Activated T-helper 1 cell treated with Interleukin-2 at 50 U/mL for 16 hours (primary cell): ENCODE results near the gene LRRC3.
"Not testable (repeated sequence)": the region's sequence is repeated elsewhere in the genome, so short reads cannot be mapped to it uniquely, and the experiment has no call there.

Experiments used
- DNase-seq: peaks from one replicate; pipeline ENCODE4 v3.0.0-alpha.2; 2020; ENCODE audit warnings: low read depth

The LRRC3 gene

GRCh38 chr21:44497703-44498126 is 42.4 kb downstream of the LRRC3 start:
- DNase-seq = no peak

GRCh38 chr21:44498280-44499210 is 43.2 kb downstream of the LRRC3 start:
- no peak for DNase-seq

DNA sequence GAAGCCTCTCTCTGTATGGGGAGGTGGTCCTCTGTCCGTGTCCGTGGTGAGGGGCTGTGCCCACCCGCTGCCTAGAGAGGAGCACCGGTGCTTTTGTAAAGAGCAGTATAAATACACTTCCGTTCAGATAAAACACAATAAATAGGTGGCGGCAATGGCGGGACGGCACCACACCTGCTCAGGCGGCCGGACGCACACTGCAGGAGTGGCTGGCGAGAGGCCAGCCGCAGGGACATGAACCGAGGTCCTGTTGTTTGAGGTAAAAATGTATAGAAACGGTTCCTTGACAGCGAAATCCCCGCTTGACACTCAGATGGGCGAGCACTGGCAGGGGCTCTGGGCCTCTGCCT is 43.9 kb downstream of the LRRC3 start:
- DNase-seq = no peak

DNA sequence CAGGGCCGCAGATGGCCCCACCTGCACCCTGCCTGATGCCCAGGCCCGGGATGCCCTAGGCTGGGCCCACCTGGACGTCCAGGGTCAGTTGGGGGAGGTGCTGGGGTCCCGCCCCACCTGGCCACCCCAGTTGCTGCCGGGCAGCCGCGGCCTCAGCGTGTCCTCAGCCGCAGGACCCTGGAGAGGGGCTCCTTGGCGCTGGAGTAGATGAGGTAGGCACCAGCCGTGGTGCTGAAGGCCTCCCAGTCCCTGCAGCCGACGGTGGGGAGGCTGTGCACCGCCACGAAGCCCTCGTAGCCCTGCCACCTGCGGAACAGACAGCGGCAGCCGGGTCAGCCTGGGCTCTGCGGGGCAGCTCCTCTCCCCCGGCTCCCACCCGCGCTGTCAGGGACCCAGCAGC is 44.3 kb downstream of the LRRC3 start:
- DNase-seq = no peak

- no peak for DNase-seq
Observed at GRCh38 chr21:44500111-44500510, 44.8 kb downstream of the LRRC3 start.

GRCh38 chr21:44502171-44502958 is 47.1 kb downstream of the LRRC3 start:
- no peak for DNase-seq

- DNase-seq = not testable (repeated sequence)
Observed at GRCh38 chr21:44503006-44503889, 47.9 kb downstream of the LRRC3 start.

DNA sequence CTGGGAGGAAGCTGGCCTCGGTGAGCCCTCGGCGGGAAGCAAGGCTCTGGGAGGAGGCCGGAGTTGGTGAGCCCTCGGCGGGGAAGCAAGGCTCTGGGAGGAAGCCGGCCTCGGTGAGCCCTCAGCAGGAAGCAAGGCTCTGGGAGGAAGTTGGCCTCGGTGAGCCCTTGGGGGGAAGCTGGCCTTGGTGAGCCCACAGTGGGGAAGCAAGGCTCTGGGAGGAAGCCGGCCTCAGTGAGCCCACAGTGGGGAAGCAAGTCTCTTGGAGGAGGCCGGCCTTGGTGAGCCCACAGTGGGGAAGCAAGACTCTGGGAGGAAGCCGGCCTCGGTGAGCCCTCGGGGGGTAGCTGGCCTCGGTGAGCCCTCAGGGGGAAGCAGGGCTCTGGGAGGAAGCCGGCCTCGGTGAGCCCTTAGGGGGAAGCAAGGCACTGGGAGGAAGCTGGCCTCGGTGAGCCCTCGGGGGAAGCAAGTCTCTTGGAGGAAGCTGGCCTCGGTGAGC is 48.6 kb downstream of the LRRC3 start:
- no peak for DNase-seq

GRCh38 chr21:44505673-44506278 is 50.5 kb downstream of the LRRC3 start:
- no peak for DNase-seq

DNA sequence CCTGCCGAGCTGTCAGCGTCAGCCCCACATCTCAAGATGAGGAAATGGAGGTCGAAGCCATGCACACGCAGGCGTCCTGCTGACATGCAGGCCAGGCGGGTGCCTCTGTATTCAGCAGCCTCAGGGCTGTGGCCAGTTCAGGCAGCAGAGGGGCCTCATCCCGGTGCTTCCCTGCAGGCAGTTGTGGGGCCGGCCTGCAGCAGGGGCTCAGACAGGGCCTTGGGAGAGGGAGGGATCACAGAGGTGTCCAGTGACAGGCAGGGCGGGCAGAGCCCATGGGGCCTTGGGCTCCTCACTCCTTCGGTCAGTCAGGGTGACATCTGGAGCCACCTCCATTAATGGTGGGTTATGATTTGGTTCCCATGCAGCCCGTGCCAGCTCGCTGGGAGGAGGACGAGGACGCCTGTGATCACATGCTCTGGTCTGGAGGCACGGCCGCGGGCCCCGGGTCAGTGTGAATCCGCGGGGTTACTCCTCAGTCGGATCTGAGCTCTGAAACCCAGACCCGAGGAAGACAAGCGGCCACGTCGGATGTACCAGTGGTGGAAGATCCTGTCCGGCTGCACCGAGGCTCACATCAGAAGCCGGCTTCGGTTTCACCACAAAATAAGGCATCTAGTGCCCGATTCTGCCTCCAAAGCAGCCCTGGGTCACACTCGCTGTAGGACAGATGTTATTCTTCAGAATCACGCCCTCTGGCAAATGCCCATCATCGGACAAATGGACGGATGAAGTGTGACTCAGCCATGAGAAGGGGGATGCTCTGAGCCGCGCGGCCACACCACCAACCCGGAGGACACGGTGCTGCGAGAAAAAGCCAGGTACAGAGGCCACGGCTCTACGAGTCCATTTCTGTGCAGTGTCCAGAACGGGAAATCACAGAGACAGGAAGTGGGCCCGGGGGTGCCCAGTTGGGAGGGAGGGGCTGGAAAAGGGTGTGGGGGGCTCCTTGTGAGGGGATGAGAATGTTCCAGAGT is 51.3 kb downstream of the LRRC3 start:
- DNase-seq = no peak

DNA sequence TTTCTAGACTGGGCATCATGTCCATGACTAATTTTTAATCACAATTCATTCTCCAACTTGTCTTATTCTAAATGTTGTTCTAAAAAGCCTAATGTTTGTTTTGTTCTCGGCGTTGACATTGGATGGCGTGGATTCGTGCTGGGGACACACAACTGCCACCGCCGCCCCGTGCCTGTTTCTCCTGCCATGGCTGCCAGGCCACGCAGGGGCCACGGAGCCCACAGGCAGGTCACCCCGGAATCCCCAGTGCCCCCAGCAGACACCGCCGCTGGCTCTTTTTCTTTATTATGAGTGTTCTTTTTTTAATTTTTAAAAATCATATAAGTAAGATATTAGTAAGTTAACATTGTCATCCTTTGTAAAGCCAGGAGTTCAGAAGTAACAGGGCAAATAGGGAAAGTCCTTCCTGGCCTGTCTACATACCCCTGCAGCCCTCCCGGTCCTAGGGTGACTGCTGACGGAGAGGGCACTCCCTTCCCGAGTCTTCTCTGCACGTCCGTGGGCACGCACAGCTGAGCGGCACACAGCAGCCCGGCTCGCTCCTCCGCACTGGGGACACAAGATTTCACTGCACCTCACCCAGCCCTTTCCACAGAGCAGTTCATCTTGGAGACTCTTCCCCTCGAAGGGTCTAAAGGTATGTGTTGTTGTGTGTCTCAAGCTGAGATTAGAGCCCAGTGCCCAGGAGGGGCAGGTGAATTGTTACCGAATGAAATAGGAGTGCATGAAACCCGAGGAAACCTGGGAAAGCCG is 52.5 kb downstream of the LRRC3 start:
- DNase-seq = no peak

- no peak for DNase-seq
Observed at GRCh38 chr21:44508426-44508710, 53.1 kb downstream of the LRRC3 start.

DNA sequence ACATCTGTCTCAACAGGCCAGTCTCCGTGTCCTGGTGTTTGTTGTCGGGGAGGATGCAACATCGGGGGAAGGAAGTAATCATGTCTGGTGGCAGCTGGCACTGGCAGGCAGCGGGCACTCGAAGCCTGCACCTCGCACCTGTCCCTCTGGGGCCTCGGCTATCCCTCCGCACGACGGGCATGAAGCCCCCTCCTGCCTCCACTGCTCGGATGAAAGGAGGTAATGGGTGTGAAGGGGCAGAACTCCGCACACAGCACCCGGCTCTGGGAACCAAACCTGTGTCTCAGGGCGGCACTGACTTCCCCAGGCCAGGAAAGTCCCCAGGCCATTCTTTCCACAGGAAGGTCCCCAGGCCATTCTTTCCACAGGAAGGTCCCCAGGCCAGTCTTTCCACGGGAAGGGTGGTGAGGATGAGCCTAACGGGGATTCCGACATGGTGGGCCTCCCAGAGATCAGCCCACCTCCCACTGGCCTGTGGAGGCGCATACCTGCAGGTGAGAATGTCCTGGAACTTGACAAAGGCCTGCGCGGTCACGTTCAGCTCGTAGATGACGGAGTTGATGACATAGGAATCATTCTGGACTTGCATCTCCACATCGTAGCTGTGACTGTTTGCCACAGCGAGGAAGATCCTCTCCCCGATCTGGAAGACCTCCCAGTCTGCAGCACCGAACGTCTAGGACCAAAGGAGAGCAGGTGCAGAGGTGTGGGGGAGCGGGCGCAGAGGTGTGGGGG is 53.6 kb downstream of the LRRC3 start:
- DNase-seq = no peak

DNA sequence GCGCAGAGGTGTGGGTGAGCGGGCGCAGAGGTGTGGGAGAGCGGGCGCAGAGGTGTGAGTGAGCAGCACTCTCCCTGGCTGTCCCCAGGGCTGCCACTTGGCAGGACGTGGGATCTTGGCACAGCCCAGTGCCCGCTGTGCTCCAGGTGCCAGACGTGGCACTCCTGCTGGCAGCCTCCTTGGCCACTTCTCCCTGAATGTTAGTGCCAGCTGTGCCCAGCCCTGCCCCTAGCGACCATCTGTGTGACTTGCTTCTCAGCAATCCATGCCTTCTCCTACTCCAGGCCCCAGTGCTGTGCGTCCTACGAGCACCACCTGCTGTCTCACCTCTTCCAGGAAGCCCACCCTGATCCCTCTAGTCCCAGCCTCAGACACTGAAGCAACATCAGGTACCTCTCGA is 54.2 kb downstream of the LRRC3 start:
- DNase-seq = no peak

- DNase-seq = no peak
Observed at GRCh38 chr21:44510109-44510507, 54.8 kb downstream of the LRRC3 start.

GRCh38 chr21:44510508-44511218 is 55.4 kb downstream of the LRRC3 start:
- DNase-seq = peak; percentile 73

GRCh38 chr21:44511219-44511937 is 56.1 kb downstream of the LRRC3 start:
- no peak for DNase-seq
